ENCODE data around the gene DTYMK.
"Not testable (repeated sequence)": the region's sequence is repeated elsewhere in the genome, so short reads cannot be mapped to it uniquely, and the experiment has no call there.

DTYMK gene

DNA sequence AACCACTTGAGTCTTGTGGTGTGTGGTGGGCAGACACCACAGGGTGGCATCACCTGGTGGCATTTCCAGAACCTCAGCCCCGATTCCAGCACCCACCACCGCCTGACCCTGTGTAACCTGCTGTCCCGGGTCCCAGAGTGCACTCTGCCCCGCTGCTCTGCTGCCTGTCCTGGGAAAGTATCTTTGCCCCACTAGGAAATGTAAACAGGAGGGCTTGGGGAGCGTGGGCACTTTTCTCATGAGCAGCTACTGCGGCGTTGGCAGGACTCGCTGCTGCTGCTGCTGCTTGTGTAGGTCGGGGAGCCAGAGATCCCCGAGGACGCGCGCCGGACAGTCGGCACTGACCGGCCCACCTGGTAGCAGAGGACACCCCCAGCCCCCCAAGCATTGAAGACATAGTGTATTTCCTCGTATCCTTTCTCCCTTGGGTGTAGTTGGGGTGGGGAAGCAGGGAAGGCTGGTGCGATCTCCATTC, 13.4 kb downstream of the DTYMK start:
- H3K36me3 ChIP-seq (ENCODE audit: control insufficient read depth in 2 of 2, insufficient read depth in 2 of 2, low read length in 2 of 2), result peaks cover 35 to 55% of the 10 kb centered on the region in 2 donors
- H3K4me3 ChIP-seq (ENCODE audit: low read length in 2 of 2), result no peak overlapping the region
- no peak overlapping the region for H3K9ac ChIP-seq (ENCODE audit: low read depth in 1 of 2, low read length in 2 of 2)
- no peaks in the 10 kb centered on the region for H3K27me3 ChIP-seq (ENCODE audit: control insufficient read depth in 2 of 2, insufficient read depth in 2 of 2, low read length in 2 of 2)
- no peak overlapping the region for H3K27ac ChIP-seq (ENCODE audit: low read depth in 2 of 2, low read length in 2 of 2)
- no peaks in the 10 kb centered on the region for H3K9me3 ChIP-seq (ENCODE audit: control insufficient read depth in 2 of 2, low read length in 2 of 2)
- H3K4me1 ChIP-seq (ENCODE audit: control insufficient read depth in 2 of 2, insufficient read depth in 2 of 2, low read length in 2 of 2), result no peaks in the 10 kb centered on the region

DNA sequence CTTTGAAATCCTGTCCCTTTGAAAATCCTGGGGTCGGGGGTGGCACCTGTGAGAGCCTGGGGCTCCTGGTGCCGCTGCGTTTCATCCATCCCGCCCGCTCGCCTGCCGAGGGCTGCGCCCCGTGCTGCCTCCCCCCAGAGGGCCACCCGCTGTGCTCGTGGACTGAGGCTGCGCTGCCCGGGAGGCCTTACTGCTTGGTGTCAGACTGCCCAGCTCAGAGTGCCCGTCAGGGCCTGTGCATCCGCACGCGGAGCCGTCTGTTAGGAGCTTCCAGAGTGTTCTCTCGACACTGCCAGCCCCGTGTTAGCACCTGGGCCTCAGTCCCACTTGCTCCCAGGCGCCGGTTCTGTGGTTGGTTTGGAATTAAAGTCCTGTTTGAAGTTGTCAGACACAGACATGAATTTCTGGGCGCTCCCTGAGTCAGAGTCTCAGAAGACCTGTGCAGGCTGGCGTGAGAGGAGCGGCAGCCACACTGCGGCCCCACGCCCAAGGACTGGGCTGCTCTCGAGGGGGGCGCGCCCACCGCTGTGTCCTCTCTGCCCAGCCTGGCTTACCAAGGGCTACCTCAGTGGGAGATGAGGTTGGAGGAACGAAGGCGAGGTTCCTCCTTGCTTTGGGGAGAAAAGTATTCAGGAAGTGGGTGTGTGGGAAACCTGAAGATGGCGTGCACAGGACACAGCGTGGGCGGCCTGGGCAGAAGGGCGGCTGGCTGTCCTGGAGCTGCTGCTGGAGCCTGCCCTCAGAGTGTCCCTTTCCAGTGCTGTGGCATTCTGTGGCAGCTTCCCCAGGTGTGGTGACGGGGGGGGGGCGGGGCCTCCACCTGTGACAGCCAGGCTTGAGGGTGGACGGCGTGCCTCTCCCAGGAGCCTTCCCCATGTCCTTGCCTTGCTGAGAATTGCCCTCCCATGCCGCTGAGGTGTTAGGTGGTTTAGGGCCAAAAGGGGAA, 14.1 kb downstream of the DTYMK start:
- H3K9ac ChIP-seq (ENCODE audit: low read depth in 1 of 2, low read length in 2 of 2), result no peak overlapping the region
- no peaks in the 10 kb centered on the region for H3K9me3 ChIP-seq (ENCODE audit: control insufficient read depth in 2 of 2, low read length in 2 of 2)
- no peaks in the 10 kb centered on the region for H3K27me3 ChIP-seq (ENCODE audit: control insufficient read depth in 2 of 2, insufficient read depth in 2 of 2, low read length in 2 of 2)
- H3K36me3 ChIP-seq (ENCODE audit: control insufficient read depth in 2 of 2, insufficient read depth in 2 of 2, low read length in 2 of 2), result peaks cover 42 to 59% of the 10 kb centered on the region in 2 donors
- no peaks in the 10 kb centered on the region for H3K4me1 ChIP-seq (ENCODE audit: control insufficient read depth in 2 of 2, insufficient read depth in 2 of 2, low read length in 2 of 2)
- H3K27ac ChIP-seq (ENCODE audit: low read depth in 2 of 2, low read length in 2 of 2), result no peak overlapping the region
- no peak overlapping the region for H3K4me3 ChIP-seq (ENCODE audit: low read length in 2 of 2)

DNA sequence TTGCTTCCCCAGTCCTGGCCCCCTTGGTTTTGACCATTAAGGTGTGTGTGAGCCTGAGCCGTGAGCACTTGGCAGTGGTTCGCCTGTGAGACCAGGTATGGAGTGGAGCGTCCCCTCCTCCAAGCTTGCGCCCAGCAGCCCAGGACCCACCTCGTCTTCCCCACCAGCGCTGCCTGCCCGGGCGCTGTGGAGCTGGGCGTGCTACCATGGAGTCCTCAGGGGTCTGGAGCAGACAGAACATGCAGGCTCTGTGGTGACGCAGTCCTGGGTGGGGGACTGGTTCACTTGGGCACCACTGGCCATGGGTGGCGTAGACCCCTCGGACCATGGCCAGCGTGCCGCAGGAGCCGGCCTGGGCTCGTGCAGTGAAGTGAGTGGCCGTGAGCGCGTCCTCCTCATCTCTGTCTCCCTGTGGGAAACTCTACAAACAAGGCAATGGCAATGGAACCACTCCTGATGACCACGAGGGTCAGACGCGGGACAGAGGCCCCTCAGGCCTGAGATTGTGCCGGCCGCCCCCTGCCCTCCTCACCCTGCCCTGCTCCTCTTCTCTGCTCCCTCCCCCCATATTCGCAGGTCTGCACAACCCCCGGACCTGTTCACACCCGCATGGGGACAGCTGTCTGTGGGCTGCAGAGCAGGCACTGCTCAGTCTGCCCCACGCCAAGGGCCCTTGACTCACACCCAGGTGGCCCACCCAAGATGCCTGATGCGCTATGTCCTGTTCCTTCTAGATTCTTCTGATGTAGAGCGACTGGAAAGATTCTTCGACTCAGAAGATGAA, 15.0 kb downstream of the DTYMK start:
- Histone ChIP-seq H3K27ac (ENCODE audit: low read depth in 2 of 2, low read length in 2 of 2) (no peak overlapping the region), H3K9ac (ENCODE audit: low read depth in 1 of 2, low read length in 2 of 2) (no peak overlapping the region), H3K4me1 (ENCODE audit: control insufficient read depth in 2 of 2, insufficient read depth in 2 of 2, low read length in 2 of 2) (no peaks in the 10 kb centered on the region), H3K4me3 (ENCODE audit: low read length in 2 of 2) (no peak overlapping the region), H3K27me3 (ENCODE audit: control insufficient read depth in 2 of 2, insufficient read depth in 2 of 2, low read length in 2 of 2) (no peaks in the 10 kb centered on the region), H3K9me3 (ENCODE audit: control insufficient read depth in 2 of 2, low read length in 2 of 2) (no peaks in the 10 kb centered on the region), H3K36me3 (ENCODE audit: control insufficient read depth in 2 of 2, insufficient read depth in 2 of 2, low read length in 2 of 2) (peaks cover 40 to 57% of the 10 kb centered on the region in 2 donors)

DNA sequence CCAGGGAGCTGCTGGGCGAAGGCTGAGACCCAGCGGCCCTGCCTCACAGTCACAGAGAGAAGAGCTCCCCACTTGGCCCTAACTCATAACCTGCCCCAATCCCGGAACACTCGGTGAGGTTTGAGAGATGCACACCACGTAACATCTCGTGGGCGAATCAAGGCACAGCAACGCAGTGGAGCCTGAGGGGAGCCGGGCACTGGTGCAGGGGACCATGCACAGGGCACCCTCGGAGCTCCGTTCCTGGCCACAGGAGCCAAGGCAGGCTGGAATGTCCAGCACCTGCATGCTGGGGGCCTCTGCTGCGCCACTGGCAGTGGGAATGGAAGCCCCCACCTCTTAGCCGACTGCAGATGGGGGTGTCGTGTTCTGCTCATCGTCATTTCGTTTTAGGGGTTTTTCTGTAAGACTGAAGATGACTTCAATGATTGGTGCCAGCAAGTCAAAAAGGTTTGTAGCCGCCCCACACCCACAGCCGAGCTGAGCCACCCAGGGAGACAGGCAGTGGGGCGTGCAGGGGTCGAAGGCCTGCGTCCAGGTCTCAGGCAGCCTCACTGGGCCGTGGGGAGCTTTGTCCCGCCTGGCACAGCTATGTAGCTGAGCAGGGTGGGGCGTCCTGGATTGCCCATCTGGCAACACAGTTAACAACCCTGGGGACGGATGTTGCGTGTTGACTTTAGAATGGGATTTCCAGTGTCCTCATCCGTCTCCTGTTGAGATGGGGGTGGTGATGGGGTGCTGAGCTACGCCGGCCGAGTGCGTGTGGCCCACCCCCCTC, 16.1 kb downstream of the DTYMK start:
- H3K4me3 ChIP-seq (ENCODE audit: low read length in 2 of 2), result no peak overlapping the region

DNA sequence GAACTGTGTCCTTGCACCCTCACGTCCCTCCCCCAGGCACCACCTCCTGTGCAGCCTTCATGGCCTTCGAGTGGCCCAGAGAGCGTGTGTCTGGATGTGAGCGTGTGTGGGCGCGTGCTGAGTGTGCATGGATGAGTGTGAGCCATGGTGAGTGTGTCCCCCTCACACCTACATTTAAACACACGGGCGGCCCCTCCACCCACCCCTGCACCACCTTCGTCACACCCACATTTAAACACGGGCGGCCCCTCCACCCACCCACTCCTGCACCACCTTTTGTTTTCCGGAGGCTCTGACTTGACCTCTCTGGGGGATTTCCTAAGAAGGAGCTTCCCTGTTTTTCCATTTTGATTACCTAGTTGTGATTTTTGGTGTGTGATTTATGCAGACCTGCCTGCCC, 17.8 kb downstream of the DTYMK start:
- H3K27me3 ChIP-seq (ENCODE audit: control insufficient read depth in 2 of 2, insufficient read depth in 2 of 2, low read length in 2 of 2), result no peaks in the 10 kb centered on the region
- no peak overlapping the region for H3K4me3 ChIP-seq (ENCODE audit: low read length in 2 of 2)
- no peaks in the 10 kb centered on the region for H3K9me3 ChIP-seq (ENCODE audit: control insufficient read depth in 2 of 2, low read length in 2 of 2)
- no peak overlapping the region for H3K27ac ChIP-seq (ENCODE audit: low read depth in 2 of 2, low read length in 2 of 2)
- H3K36me3 ChIP-seq (ENCODE audit: control insufficient read depth in 2 of 2, insufficient read depth in 2 of 2, low read length in 2 of 2), result peaks cover 39 to 57% of the 10 kb centered on the region in 2 donors
- H3K9ac ChIP-seq (ENCODE audit: low read depth in 1 of 2, low read length in 2 of 2), result no peak overlapping the region
- H3K4me1 ChIP-seq (ENCODE audit: control insufficient read depth in 2 of 2, insufficient read depth in 2 of 2, low read length in 2 of 2), result peaks cover 0 to 3% of the 10 kb centered on the region in 2 donors

More for the DNA sequence above, 16.1 kb downstream of the DTYMK start:
- H3K4me1 ChIP-seq (ENCODE audit: control insufficient read depth in 2 of 2, insufficient read depth in 2 of 2, low read length in 2 of 2), result no peaks in the 10 kb centered on the region
- H3K9me3 ChIP-seq (ENCODE audit: control insufficient read depth in 2 of 2, low read length in 2 of 2), result no peaks in the 10 kb centered on the region
- H3K27me3 ChIP-seq (ENCODE audit: control insufficient read depth in 2 of 2, insufficient read depth in 2 of 2, low read length in 2 of 2), result no peaks in the 10 kb centered on the region
- H3K36me3 ChIP-seq (ENCODE audit: control insufficient read depth in 2 of 2, insufficient read depth in 2 of 2, low read length in 2 of 2), result peaks cover 39 to 56% of the 10 kb centered on the region in 2 donors
- no peak overlapping the region for H3K27ac ChIP-seq (ENCODE audit: low read depth in 2 of 2, low read length in 2 of 2)
- H3K9ac ChIP-seq (ENCODE audit: low read depth in 1 of 2, low read length in 2 of 2), result no peak overlapping the region

DNA sequence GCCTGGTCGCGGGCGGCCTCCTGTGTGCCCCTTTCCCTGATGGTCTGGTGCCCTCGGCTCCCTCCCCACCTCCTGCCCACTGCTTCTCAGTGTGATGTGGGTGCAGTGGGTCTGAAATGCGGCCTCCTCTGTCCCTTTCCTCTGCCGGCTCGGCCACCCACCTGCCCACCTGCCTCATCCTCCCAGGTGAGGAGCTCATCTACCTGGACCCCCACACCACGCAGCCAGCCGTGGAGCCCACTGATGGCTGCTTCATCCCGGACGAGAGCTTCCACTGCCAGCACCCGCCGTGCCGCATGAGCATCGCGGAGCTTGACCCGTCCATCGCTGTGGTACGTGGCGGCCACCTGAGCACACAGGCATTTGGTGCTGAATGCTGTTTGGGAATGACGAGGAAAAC, 18.3 kb downstream of the DTYMK start:
- no peak overlapping the region for H3K27ac ChIP-seq (ENCODE audit: low read depth in 2 of 2, low read length in 2 of 2)
- peaks cover 39 to 57% of the 10 kb centered on the region in 2 donors for H3K36me3 ChIP-seq (ENCODE audit: control insufficient read depth in 2 of 2, insufficient read depth in 2 of 2, low read length in 2 of 2)
- H3K9ac ChIP-seq (ENCODE audit: low read depth in 1 of 2, low read length in 2 of 2), result no peak overlapping the region
- H3K9me3 ChIP-seq (ENCODE audit: control insufficient read depth in 2 of 2, low read length in 2 of 2), result no peaks in the 10 kb centered on the region
- no peak overlapping the region for H3K4me3 ChIP-seq (ENCODE audit: low read length in 2 of 2)
- no peaks in the 10 kb centered on the region for H3K27me3 ChIP-seq (ENCODE audit: control insufficient read depth in 2 of 2, insufficient read depth in 2 of 2, low read length in 2 of 2)
- peaks cover 0 to 3% of the 10 kb centered on the region in 2 donors for H3K4me1 ChIP-seq (ENCODE audit: control insufficient read depth in 2 of 2, insufficient read depth in 2 of 2, low read length in 2 of 2)

DNA sequence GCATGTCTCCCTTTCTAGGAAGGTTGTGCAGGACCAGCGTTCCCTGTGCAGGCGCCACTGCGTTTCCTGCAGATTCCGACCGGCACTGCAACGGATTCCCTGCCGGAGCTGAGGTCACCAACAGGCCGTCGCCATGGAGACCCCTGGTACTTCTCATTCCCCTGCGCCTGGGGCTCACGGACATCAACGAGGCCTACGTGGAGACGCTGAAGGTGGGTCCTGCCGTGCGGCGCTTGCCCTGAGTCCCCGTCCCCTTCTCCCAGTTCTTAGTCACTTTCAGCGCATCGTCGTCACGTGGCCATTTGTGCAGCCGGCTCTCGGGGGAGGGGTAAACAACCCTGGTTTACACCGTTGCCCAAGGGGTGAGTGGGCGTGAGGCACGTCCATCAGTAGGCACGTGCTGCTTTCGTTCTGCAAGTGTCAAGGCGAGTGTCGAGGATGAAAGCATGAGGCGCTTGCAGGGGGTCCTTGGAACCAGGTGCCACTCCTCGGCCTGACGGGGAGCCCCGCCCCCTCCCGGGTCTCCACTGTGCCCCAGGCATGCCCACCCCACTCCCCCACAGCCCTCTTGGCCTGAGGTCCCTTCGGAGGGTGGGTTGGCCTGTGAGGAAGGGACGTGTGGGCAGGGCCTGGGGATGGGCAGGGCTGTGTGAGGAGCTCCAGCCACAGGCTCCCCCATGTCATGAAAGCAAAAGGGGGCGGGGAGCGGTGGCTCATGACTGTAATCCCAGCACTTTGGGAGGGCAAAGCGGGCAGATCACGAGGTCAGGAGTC, 19.8 kb downstream of the DTYMK start:
- no peaks in the 10 kb centered on the region for H3K9me3 ChIP-seq (ENCODE audit: control insufficient read depth in 2 of 2, low read length in 2 of 2)
- no peak overlapping the region for H3K27ac ChIP-seq (ENCODE audit: low read depth in 2 of 2, low read length in 2 of 2)
- no peaks in the 10 kb centered on the region for H3K27me3 ChIP-seq (ENCODE audit: control insufficient read depth in 2 of 2, insufficient read depth in 2 of 2, low read length in 2 of 2)
- H3K4me3 ChIP-seq (ENCODE audit: low read length in 2 of 2), result no peak overlapping the region
- H3K9ac ChIP-seq (ENCODE audit: low read depth in 1 of 2, low read length in 2 of 2), result no peak overlapping the region
- peaks cover 0 to 3% of the 10 kb centered on the region in 2 donors for H3K4me1 ChIP-seq (ENCODE audit: control insufficient read depth in 2 of 2, insufficient read depth in 2 of 2, low read length in 2 of 2)
- peaks cover 37 to 47% of the 10 kb centered on the region in 2 donors for H3K36me3 ChIP-seq (ENCODE audit: control insufficient read depth in 2 of 2, insufficient read depth in 2 of 2, low read length in 2 of 2)

DNA sequence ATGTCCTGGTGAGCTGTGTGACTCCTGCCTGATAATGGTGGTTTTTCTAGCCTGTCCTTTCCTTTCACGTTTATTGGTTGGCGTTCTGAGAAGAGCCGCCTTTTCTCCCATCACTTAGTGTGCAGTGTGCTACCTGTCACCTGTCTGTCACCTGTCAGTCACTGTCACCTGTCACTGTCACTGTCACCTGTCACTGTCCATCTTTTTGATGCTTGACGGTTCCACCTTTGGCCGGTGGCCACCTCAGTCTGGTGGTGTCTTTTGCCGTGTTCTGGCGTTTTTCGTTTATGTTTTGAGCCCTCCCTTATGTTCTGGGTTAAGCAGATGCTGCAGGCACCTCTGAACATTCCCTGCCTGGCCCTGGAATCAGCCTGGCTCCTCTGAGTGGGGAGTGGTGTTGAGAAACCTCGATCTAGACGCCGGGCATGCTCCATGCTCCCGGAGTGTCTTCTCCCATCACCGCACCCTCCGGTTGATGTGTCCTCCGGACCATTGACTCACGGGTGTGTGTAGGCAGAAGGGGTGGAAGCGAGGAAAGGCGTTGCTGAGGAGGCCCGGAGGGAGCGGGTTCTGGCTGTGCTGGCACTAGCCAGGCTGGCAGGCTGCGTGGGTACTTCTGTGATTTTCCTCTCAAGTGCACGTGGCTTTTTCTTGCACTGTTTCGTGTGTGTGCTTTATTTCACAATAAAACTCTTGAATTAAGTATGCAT, 20.7 kb downstream of the DTYMK start:
- no peak overlapping the region for H3K9ac ChIP-seq (ENCODE audit: low read depth in 1 of 2, low read length in 2 of 2)
- H3K4me1 ChIP-seq (ENCODE audit: control insufficient read depth in 2 of 2, insufficient read depth in 2 of 2, low read length in 2 of 2), result peaks cover 0 to 3% of the 10 kb centered on the region in 2 donors
- H3K4me3 ChIP-seq (ENCODE audit: low read length in 2 of 2), result no peak overlapping the region
- H3K36me3 ChIP-seq (ENCODE audit: control insufficient read depth in 2 of 2, insufficient read depth in 2 of 2, low read length in 2 of 2), result peaks cover 32 to 47% of the 10 kb centered on the region in 2 donors
- no peaks in the 10 kb centered on the region for H3K27me3 ChIP-seq (ENCODE audit: control insufficient read depth in 2 of 2, insufficient read depth in 2 of 2, low read length in 2 of 2)
- no peaks in the 10 kb centered on the region for H3K9me3 ChIP-seq (ENCODE audit: control insufficient read depth in 2 of 2, low read length in 2 of 2)
- no peak overlapping the region for H3K27ac ChIP-seq (ENCODE audit: low read depth in 2 of 2, low read length in 2 of 2)

DNA sequence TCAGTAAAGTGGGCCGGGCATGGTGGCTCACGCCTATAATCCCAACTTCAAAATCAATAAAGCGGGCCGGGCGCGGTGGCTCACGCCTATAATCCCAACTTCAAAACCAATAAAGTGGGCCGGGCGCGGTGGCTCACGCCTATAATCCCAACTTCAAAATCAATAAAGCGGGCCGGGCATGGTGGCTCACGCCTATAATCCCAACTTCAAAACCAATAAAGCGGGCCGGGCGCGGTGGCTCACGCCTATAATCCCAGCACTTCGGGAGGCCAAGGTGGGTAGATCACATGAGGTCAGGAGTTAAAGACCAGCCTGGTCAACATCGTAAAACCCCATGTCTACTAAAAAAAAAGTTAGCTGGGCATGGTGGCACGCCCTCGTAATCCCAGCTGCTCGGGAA, 23.9 kb downstream of the DTYMK start:
- H3K36me3 ChIP-seq (ENCODE audit: control insufficient read depth in 2 of 2, insufficient read depth in 2 of 2, low read length in 2 of 2), result peaks cover 25 to 46% of the 10 kb centered on the region in 2 donors
- H3K4me1 ChIP-seq (ENCODE audit: control insufficient read depth in 2 of 2, insufficient read depth in 2 of 2, low read length in 2 of 2); H3K9ac ChIP-seq (ENCODE audit: low read depth in 1 of 2, low read length in 2 of 2); H3K27me3 ChIP-seq (ENCODE audit: control insufficient read depth in 2 of 2, insufficient read depth in 2 of 2, low read length in 2 of 2); H3K4me3 ChIP-seq (ENCODE audit: low read length in 2 of 2); H3K27ac ChIP-seq (ENCODE audit: low read depth in 2 of 2, low read length in 2 of 2); H3K9me3 ChIP-seq (ENCODE audit: control insufficient read depth in 2 of 2, low read length in 2 of 2): not testable (repeated sequence)
